Mucosa of descending colon (tissue), 3 donors: Measurements from ENCODE around the gene PPP1CC. TPM values are rescaled to one million over a fixed set of nuclear protein-coding genes. Genes with fewer than 3 reads are reported as not detected.

ENCODE experiments used
- ATAC-seq: fragments of 200-7000 bp; cut with Tn5 transposase; one replicate; pipeline ENCODE4 v1.9.1; 2020; ENCODE audit warnings: mild to moderate bottlenecking, moderate library complexity
- DNase-seq, 3 donors: peaks; one replicate each; pipeline ENCODE4 v3.0.0-alpha.2; 2020
- H3K36me3 ChIP-seq: fragments of 200-600 bp; one replicate; pipeline ENCODE4 v1.8.0; 2021; ENCODE audit warnings: low read depth, mild to moderate bottlenecking
- H3K4me1 ChIP-seq: fragments of 200-600 bp; one replicate; pipeline ENCODE4 v1.8.0; 2021; ENCODE audit warnings: low read depth, mild to moderate bottlenecking
- H3K4me3 ChIP-seq: fragments of 200-600 bp; one replicate; pipeline ENCODE4 v1.8.0; 2021; ENCODE audit warnings: mild to moderate bottlenecking
- H3K9me3 ChIP-seq: fragments of 200-600 bp; one replicate; pipeline ENCODE4 v1.8.0; 2021; ENCODE audit warnings: mild to moderate bottlenecking
- CTCF ChIP-seq: fragments of 200-600 bp; IDR thresholded peaks from one replicate; pipeline ENCODE4 v1.8.0; 2022; ENCODE audit warnings: antibody characterized with exemption, mild to moderate bottlenecking
- intact Hi-C, 2 donors: fragments of 100-400 bp; cut with DNase I in 1 of 2; cut with micrococcal nuclease in 1 of 2; formaldehyde crosslinking; loops; one replicate each; pipeline versions ENCODE4 v1.11.0 to v1.11.1; 2022; cut with DNase I, micrococcal nuclease
- total RNA-seq, 3 donors: library from RNA; stranded (reverse); fragmentation: NEBNext Ultra II Directional in 2 of 3; extraction: Animal tissue kit (Norgen Biotek cat#: 25700) in 2 of 3; gene quantifications; one replicate each; pipeline versions ENCODE4 v1.2.1 to v1.2.4, GENCODE V29; 2021 to 2023
- donor health status: DM: no; HTN: no; CAD: no; lungs with moderate emphysema.
- donor health status: DM: no; HTN: no; CAD: no.
- donor health status: DM: no; HTN: yes; CAD: no.

The PPP1CC gene
- total RNA-seq, 3 donors from 2014 or later = 145 to 171 (median 161) TPM

GRCh38 chr12:110684312-110684836 lies 58.3 kb downstream of the PPP1CC start:
- H3K9me3 ChIP-seq = no peaks in the 10 kb centered on the region
- no peak overlapping the region for H3K4me3 ChIP-seq
- H3K36me3 ChIP-seq = no peaks in the 10 kb centered on the region
- DNase-seq (no peak), ATAC-seq (no peak)
- H3K4me1 ChIP-seq = peaks cover 13% of the 10 kb centered on the region
- intact Hi-C loops = no loop called here
- TF ChIP-seq CTCF = no peak

GRCh38 chr12:110683888-110684287 lies 58.8 kb downstream of the PPP1CC start:
- TF ChIP-seq CTCF = no peak
- ATAC-seq (no peak), DNase-seq (no peak)
- intact Hi-C loops = no loop called here
- Histone ChIP-seq H3K9me3 (no peaks in the 10 kb centered on the region), H3K4me1 (peaks cover 13% of the 10 kb centered on the region), H3K4me3 (no peak overlapping the region), H3K36me3 (no peaks in the 10 kb centered on the region)

- DNase-seq (no peak), ATAC-seq (no peak)
- TF ChIP-seq CTCF = no peak
- H3K36me3 ChIP-seq = no peaks in the 10 kb centered on the region
- H3K4me1 ChIP-seq = no peaks in the 10 kb centered on the region
- H3K4me3 ChIP-seq = no peak overlapping the region
- peaks cover under 1% of the 10 kb centered on the region for H3K9me3 ChIP-seq
- intact Hi-C loops = no loop called here
Observed at GRCh38 chr12:110680032-110680431, 62.7 kb downstream of the PPP1CC start.

- Histone ChIP-seq H3K36me3 (no peaks in the 10 kb centered on the region), H3K4me1 (no peaks in the 10 kb centered on the region), H3K9me3 (peaks cover 2% of the 10 kb centered on the region), H3K4me3 (no peak overlapping the region)
- no peak for DNase-seq
- no peak for TF ChIP-seq CTCF
- ATAC-seq = no peak
- intact Hi-C loops = no loop called here
Observed at GRCh38 chr12:110679201-110679600, 63.5 kb downstream of the PPP1CC start.

- Histone ChIP-seq H3K4me3 (no peak overlapping the region), H3K36me3 (no peaks in the 10 kb centered on the region), H3K9me3 (peaks cover 2% of the 10 kb centered on the region), H3K4me1 (no peaks in the 10 kb centered on the region)
- intact Hi-C loops = no loop called here
- no peak for DNase-seq
- no peak for ATAC-seq
- no peak for TF ChIP-seq CTCF
Observed at GRCh38 chr12:110677982-110678381, 64.7 kb downstream of the PPP1CC start.
